Astrocyte (in vitro differentiated cells and primary cell): ENCODE measurements around the gene SPOCK1. TPM values are rescaled to one million over a fixed set of nuclear protein-coding genes. Genes with fewer than 3 reads are reported as not detected.

Experiments
- DNase-seq: peaks from one replicate; pipeline ENCODE4 v3.0.0-alpha.2; 2010; ENCODE audit warnings: low read depth
- FAIRE-seq: peaks from 2 replicates; lab custom pipeline; 2011; peaks lifted over from hg19 to GRCh38; lab: Jason Lieb, UNC
- H2AFZ ChIP-seq: 2 replicates; pipeline ENCODE4 v1.6.0; 2012; ENCODE audit warnings: low read depth, low read length, inconsistent platforms
- H3K27ac ChIP-seq: 2 replicates; pipeline ENCODE4 v1.5.1; 2011; ENCODE audit warnings: low read depth, low read length, inconsistent platforms
- H3K27me3 ChIP-seq: 2 replicates; pipeline ENCODE4 v1.6.0; 2011; ENCODE audit warnings: low read length, inconsistent platforms; ENCODE audit not compliant: insufficient read depth
- H3K36me3 ChIP-seq: 2 replicates; pipeline ENCODE4 v1.5.1; 2011; ENCODE audit warnings: low read length, inconsistent platforms; ENCODE audit not compliant: insufficient read depth
- H3K4me1 ChIP-seq: 2 replicates; pipeline ENCODE4 v1.5.1; 2011; ENCODE audit warnings: low read length, inconsistent platforms; ENCODE audit not compliant: insufficient read depth
- H3K4me2 ChIP-seq: 2 replicates; pipeline ENCODE4 v1.6.0; 2012; ENCODE audit warnings: low read length, inconsistent platforms
- H3K4me3 ChIP-seq: 2 replicates; pipeline ENCODE4 v1.5.1; 2011; ENCODE audit warnings: low read depth, mild to moderate bottlenecking, low read length, inconsistent platforms; ENCODE audit not compliant: insufficient read depth
- H3K79me2 ChIP-seq: 2 replicates; pipeline ENCODE4 v1.6.0; 2012; ENCODE audit warnings: mild to moderate bottlenecking, low read length, inconsistent platforms; ENCODE audit not compliant: insufficient read depth
- H3K9ac ChIP-seq: 2 replicates; pipeline ENCODE4 v1.6.0; 2012; ENCODE audit warnings: mild to moderate bottlenecking, low read length, inconsistent platforms
- H3K9me3 ChIP-seq: 2 replicates; pipeline ENCODE4 v1.5.1; 2012; ENCODE audit warnings: low read depth, mild to moderate bottlenecking, low read length, inconsistent platforms; ENCODE audit not compliant: insufficient read depth
- H4K20me1 ChIP-seq: 2 replicates; pipeline ENCODE4 v1.6.0; 2012; ENCODE audit warnings: low read length, inconsistent platforms; ENCODE audit not compliant: insufficient read depth
- H3K27ac Mint-ChIP-seq: one replicate; pipeline ENCODE4 v1.8.0; 2021; ENCODE audit warnings: mild to moderate bottlenecking, mixed read lengths; ENCODE audit not compliant: unreplicated experiment
- H3K27me3 Mint-ChIP-seq: one replicate; pipeline ENCODE4 v1.8.0; 2021; ENCODE audit warnings: low read depth, mixed read lengths; ENCODE audit not compliant: unreplicated experiment
- H3K36me3 Mint-ChIP-seq: one replicate; pipeline ENCODE4 v1.8.0; 2021; ENCODE audit warnings: low read depth, mixed read lengths; ENCODE audit not compliant: unreplicated experiment
- H3K4me1 Mint-ChIP-seq: one replicate; pipeline ENCODE4 v1.8.0; 2021; ENCODE audit warnings: low read depth, mixed read lengths; ENCODE audit not compliant: unreplicated experiment
- H3K4me3 Mint-ChIP-seq: one replicate; pipeline ENCODE4 v1.8.0; 2021; ENCODE audit warnings: mild to moderate bottlenecking, moderate library complexity, mixed read lengths; ENCODE audit not compliant: unreplicated experiment
- H3K9me3 Mint-ChIP-seq: one replicate; pipeline ENCODE4 v1.8.0; 2021; ENCODE audit warnings: mild to moderate bottlenecking, mixed read lengths; ENCODE audit not compliant: unreplicated experiment
- CTCF ChIP-seq: IDR thresholded peaks from 2 replicates; pipeline ENCODE4 v1.5.1; 2011; ENCODE audit warnings: low read depth, mild to moderate bottlenecking, inconsistent platforms, low read length, moderate library complexity; ENCODE audit not compliant: insufficient read depth
- EZH2 ChIP-seq: IDR thresholded peaks from 2 replicates; pipeline ENCODE4 v1.6.1; 2012; ENCODE audit warnings: mild to moderate bottlenecking, low read length, inconsistent platforms; ENCODE audit not compliant: insufficient read depth
- total RNA-seq: library from RNA; stranded (reverse); gene quantifications from 2 replicates; pipeline ENCODE4 v1.2.1, GENCODE V29; 2021

SPOCK1 gene
- total RNA-seq, 1 donor from 2014 or later = 53.5 TPM

GRCh38 chr5:137282216-137282615 is 216.9 kb downstream of the SPOCK1 start:
- Histone ChIP-seq H3K9ac (no peak overlapping the region), H3K4me1 (peaks cover 16% of the 10 kb centered on the region), H3K36me3 (no peaks in the 10 kb centered on the region), H2AFZ (no peak overlapping the region), H3K27ac (no peak overlapping the region), H3K79me2 (peaks cover 31% of the 10 kb centered on the region), H4K20me1 (peaks cover 51% of the 10 kb centered on the region), H3K27me3 (no peaks in the 10 kb centered on the region), H3K4me3 (no peak overlapping the region), H3K9me3 (no peaks in the 10 kb centered on the region), H3K4me2 (peak overlapping the region; percentile 32)
- DNase-seq (peak; percentile 38), FAIRE-seq (no peak)
- no peak overlapping the region for H3K4me3 Mint-ChIP-seq
- no peaks in the 10 kb centered on the region for H3K36me3 Mint-ChIP-seq
- peaks cover 3% of the 10 kb centered on the region for H3K9me3 Mint-ChIP-seq
- H3K27me3 Mint-ChIP-seq = peaks cover 6% of the 10 kb centered on the region
- H3K4me1 Mint-ChIP-seq = peaks cover 24% of the 10 kb centered on the region
- no peak for TF ChIP-seq EZH2
- TF ChIP-seq CTCF = no peak
- no peak overlapping the region for H3K27ac Mint-ChIP-seq

- H4K20me1 ChIP-seq = peaks cover 46% of the 10 kb centered on the region
- no peak overlapping the region for H3K9ac ChIP-seq
- no peak overlapping the region for H3K27ac ChIP-seq
- TF ChIP-seq EZH2 (no peak), CTCF (no peak)
- Mint-ChIP-seq H3K4me1 (peaks cover 21% of the 10 kb centered on the region), H3K36me3 (peaks cover 2% of the 10 kb centered on the region), H3K4me3 (no peak overlapping the region), H3K27ac (no peak overlapping the region), H3K27me3 (peaks cover 5% of the 10 kb centered on the region), H3K9me3 (peaks cover 4% of the 10 kb centered on the region)
- no peak overlapping the region for H2AFZ ChIP-seq
- DNase-seq (peak; percentile 37), FAIRE-seq (peak; percentile 26)
- H3K9me3 ChIP-seq = no peaks in the 10 kb centered on the region
- H3K4me2 ChIP-seq = peak overlapping the region; percentile 32
- no peaks in the 10 kb centered on the region for H3K36me3 ChIP-seq
- no peaks in the 10 kb centered on the region for H3K27me3 ChIP-seq
- no peak overlapping the region for H3K4me3 ChIP-seq
- H3K4me1 ChIP-seq = peaks cover 16% of the 10 kb centered on the region
- peaks cover 32% of the 10 kb centered on the region for H3K79me2 ChIP-seq
These were observed 217.9 kb downstream of the SPOCK1 start for GRCh38 chr5:137281201-137281600.

GRCh38 chr5:137280656-137281055 is 218.5 kb downstream of the SPOCK1 start:
- no peak overlapping the region for H2AFZ ChIP-seq
- H3K36me3 Mint-ChIP-seq = peaks cover 2% of the 10 kb centered on the region
- peaks cover 17% of the 10 kb centered on the region for H3K4me1 Mint-ChIP-seq
- no peak overlapping the region for H3K4me3 Mint-ChIP-seq
- FAIRE-seq (no peak), DNase-seq (no peak)
- H3K4me3 ChIP-seq = no peak overlapping the region
- no peak overlapping the region for H3K9ac ChIP-seq
- no peak overlapping the region for H3K4me2 ChIP-seq
- TF ChIP-seq CTCF (no peak), EZH2 (no peak)
- H3K9me3 ChIP-seq = no peaks in the 10 kb centered on the region
- H3K79me2 ChIP-seq = peaks cover 34% of the 10 kb centered on the region
- peaks cover 46% of the 10 kb centered on the region for H4K20me1 ChIP-seq
- H3K27me3 Mint-ChIP-seq = peaks cover 5% of the 10 kb centered on the region
- peaks cover 5% of the 10 kb centered on the region for H3K9me3 Mint-ChIP-seq
- no peak overlapping the region for H3K27ac ChIP-seq
- H3K36me3 ChIP-seq = no peaks in the 10 kb centered on the region
- no peaks in the 10 kb centered on the region for H3K27me3 ChIP-seq
- peaks cover 16% of the 10 kb centered on the region for H3K4me1 ChIP-seq
- H3K27ac Mint-ChIP-seq = no peak overlapping the region
